IMR-90 (cell line): Measurements from ENCODE around the gene DMXL1. TPM values are rescaled to one million over a fixed set of nuclear protein-coding genes. Genes with fewer than 3 reads are reported as not detected.

Source experiments
- ATAC-seq: fragments of 200-7000 bp; cut with Tn5 transposase; 2 replicates; pipeline ENCODE4 v1.9.1; 2020; ENCODE audit warnings: low read depth, mild to moderate bottlenecking, moderate library complexity
- BruUV-seq: library from RNA; stranded (reverse); fragments of 400-500 nt; replicated peaks from 2 replicates; lab custom pipeline; 2021; lab: Mats Ljungman, UMichigan
- CTCF ChIA-PET: fragments of 300-600 bp; formaldehyde crosslinking; extraction: SDS; loops from one replicate; lab custom pipeline; 2021; ENCODE audit warnings: antibody characterized with exemption; lab: Yijun Ruan, JAX
- POLR2A ChIA-PET: fragments of 300-600 bp; sonication (Branson Sonifier 250); formaldehyde crosslinking; loops from one replicate; lab custom pipeline; 2022; ENCODE audit warnings: antibody characterized with exemption; ENCODE audit not compliant: unreplicated experiment; lab: Charles Lee
- DNase-seq: peaks from one replicate; pipeline ENCODE4 v3.0.0; 2013
- H2AFZ ChIP-seq: replicated peaks from 2 replicates; pipeline ENCODE3; 2013; ENCODE audit warnings: low read length, mild to moderate bottlenecking; ENCODE audit not compliant: poor library complexity
- H2AK5ac ChIP-seq: 2 replicates; pipeline ENCODE4 v1.6.1; 2013; ENCODE audit warnings: low read depth, low read length, inconsistent platforms
- H2AK9ac ChIP-seq: replicated peaks from 2 replicates; pipeline ENCODE3; 2013; ENCODE audit warnings: mild to moderate bottlenecking, low read depth, low read length, moderate library complexity; ENCODE audit not compliant: poor library complexity
- H2BK120ac ChIP-seq: 2 replicates; pipeline ENCODE4 v1.6.1; 2013; ENCODE audit warnings: low read depth, low read length, inconsistent platforms
- H2BK15ac ChIP-seq: 3 replicates; pipeline ENCODE4 v1.6.1; 2013; ENCODE audit warnings: low read depth, low read length, inconsistent platforms
- H2BK20ac ChIP-seq: 2 replicates; pipeline ENCODE4 v1.6.1; 2013; ENCODE audit warnings: low read depth, mild to moderate bottlenecking, inconsistent platforms, low read length, moderate library complexity
- H2BK5ac ChIP-seq: 2 replicates; pipeline ENCODE4 v1.6.1; 2013; ENCODE audit warnings: mild to moderate bottlenecking, low read depth, low read length, inconsistent platforms; ENCODE audit not compliant: poor library complexity, severe bottlenecking
- H3K14ac ChIP-seq: replicated peaks from 2 replicates; pipeline ENCODE4 v1.6.1; 2013; ENCODE audit warnings: low read depth, low read length, inconsistent platforms
- H3K18ac ChIP-seq: 2 replicates; pipeline ENCODE4 v1.6.1; 2013; ENCODE audit warnings: low read depth, low read length, control low read depth
- H3K23ac ChIP-seq: 2 replicates; pipeline ENCODE4 v1.6.1; 2013; ENCODE audit warnings: low read depth, low read length, inconsistent platforms
- H3K27ac ChIP-seq: 2 replicates; pipeline ENCODE4 v1.5.1; 2013; ENCODE audit warnings: mild to moderate bottlenecking, control low read depth, low read length; ENCODE audit not compliant: insufficient read depth
- H3K27me3 ChIP-seq: 2 replicates; pipeline ENCODE4 v1.6.1; 2013; ENCODE audit warnings: low read length; ENCODE audit not compliant: control insufficient read depth, insufficient read depth
- H3K36me3 ChIP-seq: 2 replicates; pipeline ENCODE4 v1.6.1; 2013; ENCODE audit warnings: low read length, mixed read lengths; ENCODE audit not compliant: control insufficient read depth, insufficient read depth
- H3K4ac ChIP-seq: 2 replicates; pipeline ENCODE4 v1.6.1; 2013; ENCODE audit warnings: low read depth, low read length, inconsistent platforms
- H3K4me1 ChIP-seq: 2 replicates; pipeline ENCODE4 v1.6.1; 2013; ENCODE audit warnings: low read length, mixed read lengths; ENCODE audit not compliant: control insufficient read depth, insufficient read depth
- H3K4me2 ChIP-seq: 2 replicates; pipeline ENCODE4 v1.6.1; 2013; ENCODE audit warnings: low read depth, mild to moderate bottlenecking, control low read depth, low read length, moderate library complexity
- H3K4me3 ChIP-seq: 2 replicates; pipeline ENCODE4 v1.5.1; 2013; ENCODE audit warnings: low read depth, mild to moderate bottlenecking, control low read depth, low read length, moderate library complexity; ENCODE audit not compliant: insufficient read depth
- H3K56ac ChIP-seq: 2 replicates; pipeline ENCODE4 v1.6.1; 2013; ENCODE audit warnings: low read length, inconsistent platforms; ENCODE audit not compliant: insufficient read depth; ENCODE audit errors: extremely low read depth
- H3K79me1 ChIP-seq, 2 experiments: 2 replicates each; pipeline ENCODE4 v1.6.1; 2013; ENCODE audit warnings: low read length in 2 of 2, inconsistent platforms in 1 of 2, low read depth in 1 of 2
- H3K9ac ChIP-seq: 2 replicates; pipeline ENCODE4 v1.6.1; 2013; ENCODE audit warnings: low read depth, low read length, control low read depth
- H3K9me1 ChIP-seq: 2 replicates; pipeline ENCODE4 v1.6.1; 2013; ENCODE audit warnings: low read length, inconsistent platforms; ENCODE audit not compliant: insufficient read depth
- H3K9me3 ChIP-seq: 2 replicates; pipeline ENCODE4 v1.6.1; 2013; ENCODE audit warnings: low read length; ENCODE audit not compliant: control insufficient read depth, insufficient read depth
- H4K20me1 ChIP-seq: 2 replicates; pipeline ENCODE4 v1.6.1; 2013; ENCODE audit warnings: low read length, inconsistent platforms; ENCODE audit not compliant: insufficient read depth
- H4K5ac ChIP-seq: 2 replicates; pipeline ENCODE4 v1.6.1; 2013; ENCODE audit warnings: mild to moderate bottlenecking, low read depth, low read length, control low read depth
- H4K8ac ChIP-seq, 2 experiments: 2 replicates each; pipeline ENCODE4 v1.6.1; 2013; ENCODE audit warnings: low read depth in 2 of 2, low read length in 2 of 2, control low read depth in 1 of 2, inconsistent platforms in 1 of 2
- H4K91ac ChIP-seq: 2 replicates; pipeline ENCODE4 v1.6.1; 2013; ENCODE audit warnings: low read depth, low read length, inconsistent platforms; ENCODE audit not compliant: insufficient read depth
- BHLHE40 ChIP-seq: fragments of 150-350 bp; IDR thresholded peaks from 2 replicates; pipeline ENCODE4 v1.6.1; 2016; ENCODE audit warnings: mild to moderate bottlenecking, low read depth, low read length
- CEBPB ChIP-seq: IDR thresholded peaks from 2 replicates; pipeline ENCODE4 v1.6.1; 2012; ENCODE audit warnings: low read depth, low read length, improper control_type of control experiment
- CHD1 ChIP-seq: IDR thresholded peaks from 2 replicates; pipeline ENCODE4 v1.6.1; 2012; ENCODE audit warnings: low read depth, low read length, improper control_type of control experiment
- FOS ChIP-seq: fragments of 150-350 bp; IDR thresholded peaks from 2 replicates; pipeline ENCODE4 v1.6.1; 2016; ENCODE audit warnings: low read depth, low read length
- MAFK ChIP-seq: IDR thresholded peaks from 2 replicates; pipeline ENCODE4 v1.6.1; 2012; ENCODE audit warnings: low read depth, low read length, improper control_type of control experiment
- MAZ ChIP-seq: IDR thresholded peaks from 2 replicates; pipeline ENCODE4 v1.6.1; 2012; ENCODE audit warnings: low read depth, mild to moderate bottlenecking, low read length, improper control_type of control experiment, moderate library complexity, borderline replicate concordance
- NFE2L2 ChIP-seq: fragments of 150-350 bp; IDR thresholded peaks from 2 replicates; pipeline ENCODE4 v1.6.1; 2016; ENCODE audit warnings: low read depth, mild to moderate bottlenecking, low read length
- POLR2A ChIP-seq: IDR thresholded peaks from 2 replicates; pipeline ENCODE4 v1.6.1; 2012; ENCODE audit warnings: mild to moderate bottlenecking, low read depth, low read length
- RAD21 ChIP-seq: IDR thresholded peaks from 2 replicates; pipeline ENCODE4 v1.6.1; 2012; ENCODE audit warnings: low read length, improper control_type of control experiment
- RCOR1 ChIP-seq: IDR thresholded peaks from 2 replicates; pipeline ENCODE4 v1.6.1; 2012; ENCODE audit warnings: mild to moderate bottlenecking, low read length, improper control_type of control experiment; ENCODE audit not compliant: insufficient replicate concordance
- RFX5 ChIP-seq: IDR thresholded peaks from 2 replicates; pipeline ENCODE4 v1.8.0; 2012; ENCODE audit warnings: low read depth, mild to moderate bottlenecking, low read length, moderate library complexity
- SMC3 ChIP-seq: fragments of 150-350 bp; IDR thresholded peaks from 2 replicates; pipeline ENCODE4 v1.6.1; 2016; ENCODE audit warnings: low read depth, mild to moderate bottlenecking, antibody characterized with exemption, low read length, moderate library complexity
- WGBS, 2 experiments: methylation state at CpG; one replicate each; pipeline versions ENCODE4 v1.1.5 to v1.1.7; 2013; ENCODE audit warnings: missing lambda C conversion rate in 2 of 2; ENCODE audit not compliant: insufficient read length in 1 of 2; ENCODE audit errors: extremely low coverage in 2 of 2; 5-methylcytosine and 5-hydroxymethylcytosine counted together
- dilution Hi-C: fragments of 300-500 bp; cut with HindIII; formaldehyde crosslinking; loops from one replicate; pipeline ENCODE4 v1.14.3; 2018; ENCODE audit warnings: low sequenced_read_pairs; ENCODE audit not compliant: unreplicated experiment
- in situ Hi-C: fragments of 300-500 bp; cut with MboI; formaldehyde crosslinking; loops from 3 replicates; pipeline ENCODE4 v1.14.3; 2019; ENCODE audit warnings: low sequenced_read_pairs, inconsistent platforms, mixed read lengths
- intact Hi-C: fragments of 100-400 bp; cut with micrococcal nuclease; formaldehyde crosslinking; loops from 2 replicates; pipeline ENCODE4 v1.10.0; 2022
- polyA plus RNA-seq, 3 experiments: library from polyadenylated mRNA; depleted of rRNA; stranded (reverse); fragments of >200 nt; gene quantifications; 2 replicates each; pipeline ENCODE4 v1.2.3, GENCODE V29; 2012; ENCODE audit warnings: low replicate concordance in 1 of 3
- total RNA-seq: library from RNA; depleted of rRNA; stranded (reverse); fragments of >200 nt; gene quantifications from 2 replicates; pipeline ENCODE4 v1.2.3, GENCODE V29; 2012
- TF ChIP-seq, protein P1 (sequence below): fragments of 150-350 bp; IDR thresholded peaks from 2 replicates; pipeline ENCODE4 v1.6.1; 2016; ENCODE audit warnings: low read depth, mild to moderate bottlenecking, low read length, moderate library complexity, borderline replicate concordance
- TF ChIP-seq, protein P2 (sequence below): fragments of 150-350 bp; IDR thresholded peaks from 2 replicates; pipeline ENCODE4 v1.6.1; 2017; ENCODE audit warnings: mild to moderate bottlenecking, antibody characterized with exemption, low read length, low read depth
- TF ChIP-seq, protein P3 (sequence below): conservative IDR thresholded peaks from 2 replicates; pipeline ENCODE4 v1.5.1; 2012; ENCODE audit warnings: mild to moderate bottlenecking, low read depth, low read length, improper control_type of control experiment

DMXL1 gene
- total and polyA plus RNA-seq, 2 of the 4 experiments (the other 2 are of a cell fraction) = 8.1 to 21.5 TPM

DNA sequence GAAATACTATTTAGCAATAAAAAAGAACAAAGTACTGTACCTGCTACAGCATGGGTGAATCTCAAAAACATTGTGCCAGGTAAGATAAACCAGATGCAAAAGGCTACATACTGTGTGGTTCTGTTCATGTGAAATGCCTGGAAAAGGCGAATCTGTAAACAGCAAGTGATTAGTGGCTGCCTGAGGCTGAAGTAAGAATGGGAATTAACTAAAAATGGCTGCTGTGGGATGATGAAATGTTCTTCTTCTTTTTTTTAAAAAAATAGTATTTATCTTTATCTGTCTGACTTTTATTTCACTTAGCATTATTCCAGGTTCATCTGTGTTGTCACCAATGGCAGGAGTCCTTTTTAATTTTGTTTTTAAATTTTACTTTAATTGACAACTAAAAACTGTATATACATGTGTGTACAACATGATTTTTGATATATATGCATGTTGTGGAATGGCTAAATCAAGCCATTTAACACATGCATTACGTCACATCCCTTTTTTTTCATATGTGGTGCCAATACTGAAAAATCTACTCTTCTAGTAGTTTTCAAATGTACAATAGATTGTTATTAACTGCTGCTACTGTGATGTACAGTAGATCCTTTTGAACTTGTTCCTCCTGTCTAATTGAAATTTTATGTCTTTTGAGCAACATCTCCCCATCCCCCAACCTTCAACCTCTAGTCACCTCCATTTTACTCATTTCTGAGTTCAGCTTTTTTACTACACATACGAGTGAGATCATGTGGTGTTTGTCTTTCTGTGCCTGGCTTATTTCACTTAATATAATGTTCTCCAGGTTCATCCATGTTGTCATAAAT, 222.0 kb downstream of the DMXL1 start:
- Histone ChIP-seq H2BK15ac (no peak overlapping the region), H2AK9ac (no peak overlapping the region), H3K4me1 (peaks cover 9% of the 10 kb centered on the region), H2AFZ (no peak overlapping the region), H3K4me3 (no peak overlapping the region), H2AK5ac (no peak overlapping the region), H3K18ac (no peak overlapping the region), H3K56ac (no peak overlapping the region), H3K4me2 (no peak overlapping the region), H4K5ac (no peak overlapping the region), H3K79me1 (peaks cover 12 to 25% of the 10 kb centered on the region in 2 experiments; a peak in 3 of 4 replicates), H3K23ac (no peak overlapping the region), H3K14ac (no peak overlapping the region), H3K9ac (no peak overlapping the region), H3K36me3 (no peaks in the 10 kb centered on the region), H4K8ac (no peak overlapping the region), H3K9me3 (no peaks in the 10 kb centered on the region), H4K20me1 (no peaks in the 10 kb centered on the region), H3K9me1 (no peaks in the 10 kb centered on the region; the same call in 1 of the 2 replicates), H2BK20ac (no peak overlapping the region), H3K27ac (no peak overlapping the region), H2BK5ac (no peak overlapping the region), H4K91ac (no peak overlapping the region), H2BK120ac (no peak overlapping the region), H3K4ac (no peak overlapping the region), H3K27me3 (no peaks in the 10 kb centered on the region)
- ATAC-seq (no peak), DNase-seq (no peak)
- dilution Hi-C loops (no loop called here), intact Hi-C loops (no loop called here), in situ Hi-C loops (no loop called here)
- CTCF ChIA-PET = no interaction called here
- no CpG with 5 or more reads among the region's 3 CpGs for WGBS, 2 experiments
- BruUV-seq = no TSS peak
- POLR2A ChIA-PET = no interaction called here
- TF ChIP-seq RCOR1 (no peak), RAD21 (no peak), NFE2L2 (no peak), SMC3 (no peak), RFX5 (no peak), CHD1 (no peak), MAFK (no peak), CEBPB (no peak), POLR2A (no peak), BHLHE40 (no peak), MAZ (no peak), FOS (no peak)
- TF ChIP-seq, protein P1, sequence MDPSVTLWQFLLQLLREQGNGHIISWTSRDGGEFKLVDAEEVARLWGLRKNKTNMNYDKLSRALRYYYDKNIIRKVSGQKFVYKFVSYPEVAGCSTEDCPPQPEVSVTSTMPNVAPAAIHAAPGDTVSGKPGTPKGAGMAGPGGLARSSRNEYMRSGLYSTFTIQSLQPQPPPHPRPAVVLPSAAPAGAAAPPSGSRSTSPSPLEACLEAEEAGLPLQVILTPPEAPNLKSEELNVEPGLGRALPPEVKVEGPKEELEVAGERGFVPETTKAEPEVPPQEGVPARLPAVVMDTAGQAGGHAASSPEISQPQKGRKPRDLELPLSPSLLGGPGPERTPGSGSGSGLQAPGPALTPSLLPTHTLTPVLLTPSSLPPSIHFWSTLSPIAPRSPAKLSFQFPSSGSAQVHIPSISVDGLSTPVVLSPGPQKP = no peak
- TF ChIP-seq, protein P2, sequence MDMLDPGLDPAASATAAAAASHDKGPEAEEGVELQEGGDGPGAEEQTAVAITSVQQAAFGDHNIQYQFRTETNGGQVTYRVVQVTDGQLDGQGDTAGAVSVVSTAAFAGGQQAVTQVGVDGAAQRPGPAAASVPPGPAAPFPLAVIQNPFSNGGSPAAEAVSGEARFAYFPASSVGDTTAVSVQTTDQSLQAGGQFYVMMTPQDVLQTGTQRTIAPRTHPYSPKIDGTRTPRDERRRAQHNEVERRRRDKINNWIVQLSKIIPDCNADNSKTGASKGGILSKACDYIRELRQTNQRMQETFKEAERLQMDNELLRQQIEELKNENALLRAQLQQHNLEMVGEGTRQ = no peak
- TF ChIP-seq, protein P3, sequence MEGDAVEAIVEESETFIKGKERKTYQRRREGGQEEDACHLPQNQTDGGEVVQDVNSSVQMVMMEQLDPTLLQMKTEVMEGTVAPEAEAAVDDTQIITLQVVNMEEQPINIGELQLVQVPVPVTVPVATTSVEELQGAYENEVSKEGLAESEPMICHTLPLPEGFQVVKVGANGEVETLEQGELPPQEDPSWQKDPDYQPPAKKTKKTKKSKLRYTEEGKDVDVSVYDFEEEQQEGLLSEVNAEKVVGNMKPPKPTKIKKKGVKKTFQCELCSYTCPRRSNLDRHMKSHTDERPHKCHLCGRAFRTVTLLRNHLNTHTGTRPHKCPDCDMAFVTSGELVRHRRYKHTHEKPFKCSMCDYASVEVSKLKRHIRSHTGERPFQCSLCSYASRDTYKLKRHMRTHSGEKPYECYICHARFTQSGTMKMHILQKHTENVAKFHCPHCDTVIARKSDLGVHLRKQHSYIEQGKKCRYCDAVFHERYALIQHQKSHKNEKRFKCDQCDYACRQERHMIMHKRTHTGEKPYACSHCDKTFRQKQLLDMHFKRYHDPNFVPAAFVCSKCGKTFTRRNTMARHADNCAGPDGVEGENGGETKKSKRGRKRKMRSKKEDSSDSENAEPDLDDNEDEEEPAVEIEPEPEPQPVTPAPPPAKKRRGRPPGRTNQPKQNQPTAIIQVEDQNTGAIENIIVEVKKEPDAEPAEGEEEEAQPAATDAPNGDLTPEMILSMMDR = no peak
